Activated CD4-positive, alpha-beta T cell treated with anti-CD3 and anti-CD28 coated beads for 24 hours (primary cell): ENCODE results near the gene CLN5.
"Not testable (repeated sequence)": the region's sequence is repeated elsewhere in the genome, so short reads cannot be mapped to it uniquely, and the experiment has no call there.

Experiments
- DNase-seq, 2 donors: peaks; one replicate each; pipeline ENCODE4 v3.0.0-alpha.2; 2020; ENCODE audit warnings: low read depth in 2 of 2

The CLN5 gene

DNA sequence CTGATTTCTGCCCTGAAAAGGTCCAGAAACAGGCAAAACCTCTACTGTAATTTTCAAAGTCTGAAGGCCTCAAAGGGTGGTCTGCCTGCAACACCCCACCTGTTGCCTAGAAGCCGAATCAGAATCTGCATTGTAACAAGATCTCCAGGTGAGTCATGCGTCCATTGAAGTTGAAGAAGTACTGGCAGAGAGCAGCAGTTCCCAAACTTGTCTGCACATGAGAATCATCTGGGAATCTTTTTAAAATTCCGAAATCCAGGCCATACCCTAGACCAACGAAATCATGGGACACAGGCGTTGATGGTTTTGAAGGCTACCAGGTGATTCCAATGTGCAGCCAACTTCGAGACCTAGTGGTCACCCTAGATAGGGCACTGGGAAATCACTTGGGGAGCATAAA is 16.0 kb upstream of the CLN5 start:
- DNase-seq: no peak

DNA sequence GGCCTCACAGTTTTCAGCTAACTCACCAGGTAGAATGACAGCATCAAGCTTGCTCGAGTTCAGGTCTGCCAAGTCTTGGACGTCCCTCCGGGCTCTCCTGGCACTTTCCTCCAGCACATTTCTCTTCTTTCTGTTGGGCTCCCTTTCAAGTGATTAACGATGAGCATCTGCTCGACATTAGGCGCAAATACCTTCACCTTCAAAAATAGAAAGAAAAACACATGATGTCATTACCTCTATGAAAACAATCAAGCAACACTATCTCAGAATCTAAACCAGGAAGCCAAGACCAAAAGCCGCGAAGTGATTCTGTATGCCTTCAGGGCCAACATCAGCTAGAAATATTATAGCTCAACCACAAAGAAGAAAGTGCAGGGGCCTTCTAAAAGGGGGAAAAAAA is 15.4 kb upstream of the CLN5 start:
- no peak for DNase-seq

DNA sequence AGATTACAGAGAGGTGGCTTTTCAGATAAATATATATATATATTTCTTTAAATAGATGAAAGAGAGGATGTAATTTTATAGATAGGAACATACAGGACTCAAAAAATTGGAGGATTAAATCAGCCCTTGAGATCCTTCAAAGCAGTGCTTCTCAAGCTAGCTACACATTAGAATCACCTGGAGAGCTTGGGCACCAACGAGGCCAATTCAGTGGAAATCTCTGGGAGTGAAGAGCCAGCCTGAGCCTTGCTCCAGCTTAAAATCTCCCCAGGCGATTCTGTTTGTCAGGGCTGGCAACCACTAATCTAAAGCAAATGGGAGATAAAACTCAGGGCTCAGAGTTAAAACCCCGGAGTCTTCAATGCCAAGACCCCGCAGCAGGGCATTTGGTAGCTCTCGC is 15.0 kb upstream of the CLN5 start:
- no peak for DNase-seq

DNA sequence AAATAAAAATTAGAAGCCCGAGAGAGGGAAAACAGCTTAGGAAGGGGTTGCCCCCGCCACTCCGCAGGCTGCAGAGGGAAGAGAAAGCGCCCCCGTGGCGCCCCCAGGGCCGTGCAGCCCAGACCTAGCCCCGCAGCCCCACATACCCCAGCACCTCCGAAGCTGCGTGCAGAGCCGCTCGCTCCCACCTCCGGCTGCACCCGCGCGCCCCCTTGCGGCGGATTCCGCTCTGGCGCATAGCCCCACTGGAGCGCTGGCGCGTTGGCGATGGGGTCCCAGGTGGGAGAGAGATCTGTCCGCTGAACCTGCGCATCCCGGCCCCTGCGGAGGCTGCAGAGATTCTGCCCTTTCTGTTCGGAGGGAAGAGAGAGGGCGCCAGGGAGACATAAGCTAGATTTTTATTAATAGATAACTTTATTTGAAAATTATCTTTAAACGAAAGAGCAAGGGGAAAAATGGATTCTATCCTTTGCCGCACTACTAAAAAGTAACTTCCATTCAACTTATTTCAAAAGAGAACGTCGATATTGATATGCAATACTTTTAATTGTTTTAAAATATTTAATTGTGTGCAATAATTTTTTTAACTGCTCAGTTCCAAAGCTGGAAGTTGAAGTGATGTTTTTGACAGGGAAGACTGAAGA is 11.7 kb upstream of the CLN5 start:
- peak; percentile 83 to 86 for DNase-seq

DNA sequence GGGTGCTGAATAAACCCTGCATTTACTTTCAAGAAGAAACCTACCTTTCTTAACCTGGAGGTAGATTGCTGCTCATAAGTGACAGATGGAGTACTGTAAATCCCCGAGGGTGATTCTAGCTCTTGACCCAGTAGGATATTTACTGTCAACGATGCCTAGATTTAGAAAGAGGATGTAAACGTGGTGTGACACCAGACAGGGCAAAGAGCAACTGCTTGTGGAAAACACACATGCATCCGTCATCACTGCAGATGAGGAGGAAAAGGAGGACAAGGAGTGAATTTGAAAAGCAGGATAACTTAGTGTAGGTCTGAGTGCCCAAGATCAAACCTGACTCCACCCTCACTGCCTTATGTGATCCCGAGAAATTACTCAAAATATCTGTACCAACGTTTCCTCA is 9.8 kb upstream of the CLN5 start:
- DNase-seq: no peak

DNA sequence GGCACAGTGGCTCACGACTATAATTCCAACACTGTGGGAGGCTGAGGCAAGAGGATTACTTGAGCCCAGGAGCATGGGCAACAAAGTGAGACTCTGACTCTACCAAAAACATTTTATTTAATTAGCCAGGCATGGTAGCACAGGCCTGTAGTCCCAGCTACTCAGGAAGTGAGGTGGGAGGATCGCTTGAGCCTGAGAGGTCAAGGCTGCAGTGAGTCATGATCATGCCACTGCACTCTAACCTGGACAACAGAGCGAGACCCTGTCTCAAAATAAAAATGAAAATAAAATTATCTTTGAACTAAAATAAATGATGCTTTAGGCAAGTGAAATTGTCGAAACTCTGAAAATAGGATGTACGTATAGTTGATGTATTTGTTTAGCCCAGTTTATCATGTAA is 8.2 kb upstream of the CLN5 start:
- DNase-seq: no peak

DNA sequence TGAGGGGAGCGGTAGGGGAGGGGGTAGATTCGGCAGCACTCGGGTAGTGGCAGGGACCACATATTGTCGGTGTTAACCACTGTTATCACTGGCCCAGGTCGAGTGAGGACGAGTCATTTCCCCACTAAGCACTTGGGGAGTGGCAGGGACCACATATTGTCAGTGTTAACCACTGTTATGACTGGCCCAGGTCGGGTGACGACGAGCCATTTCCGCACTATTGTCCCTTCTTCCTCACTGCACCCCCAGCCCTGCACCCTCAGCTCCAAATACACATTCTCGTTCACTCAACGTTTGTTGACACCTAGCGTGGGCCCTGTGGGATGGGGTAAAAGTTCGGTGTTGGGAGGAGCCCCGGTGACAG is 467 bp upstream of the CLN5 start:
- peak; percentile 38 to 41 for DNase-seq

DNA sequence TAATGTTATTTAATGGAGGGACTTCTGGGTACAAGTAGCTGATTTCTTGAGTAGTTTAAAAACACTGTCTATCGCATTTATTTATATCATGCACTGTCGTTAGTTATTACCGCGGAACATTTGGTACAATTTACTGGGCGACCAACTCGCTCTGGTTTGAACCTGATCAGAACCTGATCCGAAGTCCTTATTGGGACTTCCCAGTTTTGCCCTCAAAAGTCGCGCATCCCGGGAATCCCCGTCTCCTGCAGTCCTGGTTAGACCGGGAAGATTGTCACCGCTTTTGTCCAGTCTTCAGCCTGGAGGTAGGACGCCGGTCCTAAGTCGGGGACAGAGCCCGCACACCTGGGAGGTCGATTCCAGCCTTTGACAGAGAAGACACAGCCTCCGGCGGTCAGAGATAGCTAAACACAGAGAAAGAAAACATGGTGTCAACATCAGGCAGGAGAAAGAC is 694 bp downstream of the CLN5 start:
- DNase-seq: no peak

DNA sequence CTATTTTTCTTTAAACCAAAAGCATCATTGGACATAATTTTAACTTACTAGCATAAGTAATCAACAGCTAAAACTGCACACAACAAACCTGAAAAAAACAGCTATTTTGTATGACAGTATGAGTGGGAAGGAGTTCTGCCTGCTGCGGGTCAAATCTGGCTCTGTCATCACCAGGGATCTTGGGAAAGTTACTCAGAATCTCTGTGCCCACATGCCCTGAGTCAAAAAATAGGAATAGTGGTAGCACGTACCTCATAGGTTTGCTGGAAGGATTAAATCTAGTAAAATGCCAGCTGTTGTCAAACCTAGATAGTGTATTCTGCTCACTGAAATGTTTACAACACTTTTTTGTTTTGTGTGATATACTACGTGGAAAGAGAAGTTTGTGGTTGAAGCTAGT is 1.1 kb downstream of the CLN5 start:
- DNase-seq: no peak

DNA sequence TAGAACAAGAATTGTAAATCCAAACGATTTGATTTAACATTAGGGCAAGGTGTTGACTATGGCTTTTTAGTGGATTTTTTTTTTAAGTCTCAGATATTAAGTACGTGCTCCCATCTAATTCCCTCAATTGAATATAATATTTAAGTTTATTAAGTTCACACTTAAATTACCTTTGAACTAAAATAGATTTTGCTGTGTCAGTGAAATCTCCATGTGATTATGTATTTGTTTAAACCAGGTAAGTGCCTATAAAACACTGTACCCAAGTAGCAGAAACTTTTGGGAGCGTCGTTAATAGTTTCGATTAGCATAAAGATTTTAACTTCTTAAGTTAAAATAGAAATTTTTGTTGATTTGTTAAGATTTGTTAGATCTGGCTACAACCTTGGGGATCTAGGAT is 1.6 kb downstream of the CLN5 start:
- DNase-seq: no peak

DNA sequence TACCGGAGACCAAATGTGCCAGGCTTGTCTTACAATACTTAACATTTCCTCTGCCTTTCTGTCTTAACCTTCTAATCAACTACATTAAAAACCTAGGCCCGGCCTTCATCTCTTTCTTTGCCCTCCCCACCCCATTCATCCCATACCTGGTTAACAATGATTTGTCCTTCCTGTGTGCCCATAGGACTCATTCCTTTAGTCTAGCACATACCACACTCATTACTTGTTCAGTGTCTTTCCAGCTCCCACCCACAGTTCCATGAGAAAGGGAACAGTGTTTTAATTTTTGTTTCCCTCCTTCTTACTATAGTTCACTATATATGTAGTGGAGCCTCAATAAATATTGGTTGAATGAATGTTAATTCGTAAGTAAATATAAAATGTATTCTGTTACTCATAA is 2.4 kb downstream of the CLN5 start:
- no peak for DNase-seq

DNA sequence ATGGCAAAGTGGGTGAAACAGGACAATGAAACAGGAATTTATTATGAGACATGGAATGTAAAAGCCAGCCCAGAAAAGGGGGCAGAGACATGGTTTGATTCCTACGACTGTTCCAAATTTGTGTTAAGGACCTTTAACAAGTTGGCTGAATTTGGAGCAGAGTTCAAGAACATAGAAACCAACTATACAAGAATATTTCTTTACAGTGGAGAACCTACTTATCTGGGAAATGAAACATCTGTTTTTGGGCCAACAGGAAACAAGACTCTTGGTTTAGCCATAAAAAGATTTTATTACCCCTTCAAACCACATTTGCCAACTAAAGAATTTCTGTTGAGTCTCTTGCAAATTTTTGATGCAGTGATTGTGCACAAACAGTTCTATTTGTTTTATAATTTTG is 8.6 kb downstream of the CLN5 start:
- no peak for DNase-seq

DNA sequence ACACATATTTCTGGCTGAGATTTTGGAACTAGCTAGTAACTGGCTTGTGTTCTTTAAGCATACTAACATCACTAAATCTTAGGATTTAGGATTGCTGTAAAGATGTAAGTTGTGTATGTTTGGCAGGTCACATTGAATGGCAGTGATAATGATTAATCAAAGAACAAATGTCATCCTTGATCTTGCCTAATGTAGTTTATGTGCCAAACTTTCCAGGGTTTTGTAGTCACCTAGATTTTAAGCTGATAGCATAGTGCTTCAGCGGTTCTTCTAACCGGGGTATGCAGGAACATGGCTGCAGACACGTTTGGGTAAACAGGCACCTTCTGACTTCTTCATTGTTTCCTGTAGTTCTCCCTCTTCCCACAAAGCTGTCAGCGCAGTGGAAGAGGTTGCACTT is 9.7 kb downstream of the CLN5 start:
- no peak for DNase-seq

DNA sequence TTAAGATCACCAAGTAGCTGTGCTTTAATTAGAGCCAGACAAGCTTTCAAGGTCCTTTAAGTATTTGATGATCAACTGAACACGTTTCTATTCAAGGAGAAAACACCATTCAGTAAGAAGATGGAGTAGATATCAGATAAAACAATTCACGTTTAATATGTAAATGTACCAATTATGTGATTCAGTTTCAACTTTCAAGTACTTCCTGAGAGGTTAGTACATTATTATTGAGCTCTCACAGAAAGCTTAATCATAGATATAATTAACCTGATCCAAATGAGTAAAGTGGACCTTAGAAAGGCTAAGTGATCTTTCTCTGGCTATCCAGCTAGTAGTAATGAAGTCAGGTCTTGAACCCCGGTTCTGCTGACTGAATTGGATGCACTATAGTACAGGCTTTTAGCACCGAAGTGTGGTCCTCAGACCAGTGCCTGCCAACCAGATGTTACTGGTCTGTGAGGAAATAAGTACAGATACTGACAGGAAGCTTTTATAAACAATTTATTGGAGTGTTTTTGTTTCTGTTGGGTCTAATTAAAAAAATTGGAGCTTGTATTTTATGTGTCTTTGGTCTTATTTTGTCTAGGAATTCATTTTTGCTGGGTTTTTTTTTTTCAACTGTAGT is 10.2 kb downstream of the CLN5 start:
- no peak for DNase-seq

DNA sequence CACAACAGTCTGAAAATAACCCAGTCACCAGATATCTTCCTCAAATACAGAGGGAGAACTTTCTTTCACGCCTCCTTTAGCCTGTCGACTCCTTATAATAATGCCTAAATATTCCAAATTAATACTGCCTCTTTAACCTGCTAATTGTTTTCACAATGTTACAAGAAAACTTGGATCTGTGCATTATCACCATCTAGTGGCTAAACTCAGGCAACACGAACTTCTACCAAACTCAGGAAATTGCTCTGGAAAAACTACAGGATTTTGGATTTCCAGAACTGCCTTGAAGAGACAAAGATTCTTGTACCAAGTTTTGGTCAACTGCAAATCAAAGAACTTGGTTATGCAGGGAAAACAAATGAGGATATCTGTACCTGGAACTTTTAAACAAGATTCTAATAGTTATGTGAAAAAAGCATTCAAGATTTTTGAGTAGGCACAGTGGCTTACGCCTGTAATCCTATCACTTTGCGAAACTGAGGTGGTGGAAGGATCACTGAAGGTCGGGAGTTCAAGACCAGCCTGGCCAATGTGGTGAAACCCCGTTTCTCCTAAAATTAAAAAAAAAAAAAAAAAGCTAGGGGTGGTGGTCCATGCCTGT is 10.8 kb downstream of the CLN5 start:
- DNase-seq: no peak

DNA sequence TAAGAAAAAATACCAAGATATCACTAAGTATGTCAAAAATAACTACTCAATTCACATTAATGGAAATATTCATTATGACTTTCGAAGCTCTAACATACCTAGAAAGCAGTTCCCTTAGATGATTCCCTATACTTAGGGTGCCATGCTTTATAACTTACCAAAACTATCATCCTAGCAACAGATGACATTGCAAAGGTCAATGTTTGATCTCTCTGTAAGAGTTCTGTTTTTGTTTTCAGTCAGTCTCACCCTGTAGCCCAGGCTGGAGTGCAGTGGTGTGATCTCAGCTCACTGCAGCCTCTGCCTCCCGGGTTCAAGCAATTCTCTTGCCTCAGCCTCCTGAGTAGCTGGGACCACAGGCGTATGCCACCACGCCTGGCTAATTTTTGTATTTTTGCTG is 16.5 kb downstream of the CLN5 start:
- not testable (repeated sequence) for DNase-seq

DNA sequence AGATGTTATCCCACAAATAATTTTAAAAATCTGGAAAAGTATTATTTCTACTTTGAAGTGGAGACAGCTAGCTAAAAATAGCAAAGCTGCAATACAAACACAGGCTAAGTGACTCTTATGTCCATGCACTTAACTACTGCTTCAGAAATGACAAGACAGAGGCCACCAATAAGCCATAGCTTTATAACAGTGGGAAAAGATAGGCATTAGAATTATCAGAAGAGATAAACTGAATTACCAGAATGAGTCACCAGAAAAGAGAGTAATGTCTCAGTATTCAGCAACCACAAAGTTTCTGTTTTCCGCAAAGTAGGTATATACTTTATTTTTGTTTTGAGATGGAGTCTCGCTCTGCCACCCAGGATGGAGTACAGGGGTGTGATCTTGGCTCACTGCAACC is 17.1 kb downstream of the CLN5 start:
- no peak for DNase-seq

DNA sequence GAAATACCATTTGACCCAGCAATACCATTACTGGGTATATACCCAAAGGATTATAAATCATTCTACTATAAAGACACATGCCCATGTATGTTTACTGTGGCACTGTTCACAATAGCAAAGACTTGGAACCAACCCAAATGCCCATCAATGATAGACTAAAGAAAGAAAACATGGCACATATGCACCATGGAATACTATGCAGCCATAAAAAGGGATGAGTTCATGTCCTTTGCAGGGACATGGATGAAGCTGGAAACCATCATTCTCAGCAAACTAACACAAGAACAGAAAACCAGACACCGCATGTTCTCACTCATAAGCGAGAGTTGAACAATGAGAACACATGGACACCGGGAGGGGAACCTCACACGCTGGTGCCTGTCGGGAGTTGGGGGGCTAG is 17.8 kb downstream of the CLN5 start:
- not testable (repeated sequence) for DNase-seq

DNA sequence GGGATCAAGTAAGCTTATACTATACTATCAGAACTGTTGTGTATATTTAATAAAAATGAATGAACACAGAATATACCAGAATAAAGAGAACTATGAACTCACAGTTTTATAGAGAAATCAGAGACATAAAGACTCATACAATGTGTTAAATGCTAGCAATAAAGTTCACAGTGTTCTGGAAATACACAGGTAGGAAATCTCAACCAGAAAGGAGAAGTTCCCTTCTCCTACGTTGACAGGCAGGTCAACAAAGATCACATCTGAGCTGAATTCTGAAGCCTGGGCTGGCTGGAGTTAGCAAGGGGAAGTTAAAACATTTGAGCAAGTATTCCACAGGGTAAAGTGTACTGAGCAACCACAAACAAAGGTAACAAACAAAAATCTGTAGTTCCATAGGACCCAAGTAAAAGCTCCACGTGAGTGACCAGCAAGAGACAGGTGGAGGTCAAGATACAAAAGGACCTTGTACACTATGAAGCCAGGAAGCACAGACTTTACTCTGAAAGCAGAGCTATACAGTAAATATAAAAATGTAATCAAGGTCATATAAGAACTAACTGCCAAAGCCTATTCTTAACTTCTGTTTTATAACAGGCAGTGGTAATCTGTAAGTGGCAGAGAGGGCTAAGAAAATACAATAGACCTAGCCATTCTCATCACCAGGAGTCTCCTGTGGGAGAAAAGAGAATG is 22.1 kb downstream of the CLN5 start:
- DNase-seq: no peak

DNA sequence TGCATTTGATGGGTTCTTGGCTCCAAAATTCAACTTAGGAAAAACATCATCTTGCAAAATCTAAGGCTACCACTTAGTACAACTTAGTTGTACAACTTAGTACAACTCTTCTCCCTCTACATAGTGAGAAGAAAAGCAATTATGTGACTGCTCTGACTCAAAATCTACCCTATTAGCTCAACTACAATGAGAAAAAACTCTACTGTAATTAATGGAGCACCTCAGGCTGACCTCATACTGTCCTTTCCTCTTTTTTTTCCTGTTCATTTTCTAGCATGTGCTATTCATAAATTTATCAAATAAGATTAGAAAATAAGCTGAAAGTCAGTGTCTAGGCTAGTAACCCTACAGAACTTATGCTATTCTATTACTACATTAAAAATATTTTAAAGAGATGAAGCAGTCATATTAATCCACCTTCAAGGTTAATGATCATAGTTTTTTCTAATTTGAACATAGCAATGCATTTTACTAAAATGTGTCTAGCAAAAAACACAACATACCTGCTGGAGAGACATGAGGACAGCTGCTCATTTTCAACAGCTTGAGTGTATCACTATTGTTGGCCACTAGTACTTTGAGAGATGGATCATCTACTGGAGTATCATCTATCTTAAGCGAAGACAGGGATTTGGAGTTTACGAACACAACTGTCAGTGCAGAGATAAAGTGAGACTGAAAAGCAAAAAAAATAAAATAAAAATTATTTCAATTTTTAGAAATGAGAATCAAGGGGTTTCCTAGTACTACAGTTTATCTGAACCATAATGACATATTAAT is 23.2 kb downstream of the CLN5 start:
- DNase-seq: no peak

DNA sequence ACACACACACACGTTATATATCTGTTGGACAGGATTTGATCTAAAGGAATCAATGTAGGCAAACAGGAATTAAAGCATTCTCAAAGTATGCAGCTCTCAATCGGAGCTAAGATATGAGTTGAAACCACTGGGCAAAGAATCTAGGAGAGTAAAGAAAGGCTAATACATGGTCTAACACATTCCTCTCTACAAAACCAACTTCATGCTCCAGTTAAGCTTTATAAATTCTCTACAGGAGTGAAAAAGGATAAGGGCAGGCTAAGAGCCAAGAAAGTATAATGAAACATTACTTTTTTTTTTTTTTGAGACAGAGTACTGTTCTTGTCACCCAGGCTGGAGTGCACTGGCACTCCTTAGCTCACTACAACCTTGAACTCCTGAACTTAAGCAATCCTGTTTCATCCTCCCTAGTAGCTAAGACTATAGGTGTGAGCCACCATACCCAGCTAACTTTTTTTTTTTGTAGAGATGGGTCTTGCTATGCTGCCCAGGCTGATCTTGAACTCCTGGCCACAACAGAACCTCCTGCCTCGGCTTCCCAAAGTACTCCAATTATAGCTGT is 24.5 kb downstream of the CLN5 start:
- DNase-seq: no peak
